ENCODE results near the gene KIF22. TPM values are rescaled to one million over a fixed set of nuclear protein-coding genes. Genes with fewer than 3 reads are reported as not detected.

Gene KIF22
- total and polyA plus RNA-seq, 9 of the 15 experiments (the other 6 are each of a cell fraction or from before 2014, with no cell fraction given), result 8.7 to 232 (median 131) TPM

- TF ChIP-seq IRF2 (CRISPR knock-in tag; IDR thresholded peaks at IDR 0.05), result peak; percentile 82; the same call in 1 of the 2 replicates
- 0 out of 2 replicates have a peak, but pooled peaks have one; percentile 23 for TF ChIP-seq TEAD4 (IDR thresholded peaks at IDR 0.05; ENCODE audit: low read length)
- no peak for TF ChIP-seq TEAD4 (CRISPR knock-in tag; IDR thresholded peaks at IDR 0.05; ENCODE audit: borderline replicate concordance)
- TF ChIP-seq IRF1 (CRISPR knock-in tag; IDR thresholded peaks at IDR 0.05; ENCODE audit: borderline replicate concordance), result 0 out of 2 replicates have a peak, but pooled peaks have one; percentile 80
- TF ChIP-seq REST (IDR thresholded peaks at IDR 0.05; ENCODE audit: borderline replicate concordance), result peak; percentile 52; the same call in 1 of the 2 replicates
- TF ChIP-seq REST (CRISPR knock-in tag; IDR thresholded peaks at IDR 0.05; ENCODE audit: low read depth), result peak; percentile 70; the same call in 1 of the 2 replicates
- 0 out of 2 replicates have a peak, but pooled peaks have one; percentile 15 for TF ChIP-seq ESRRA (IDR thresholded peaks at IDR 0.05; ENCODE audit: borderline replicate concordance, low read depth)
- TF ChIP-seq SAFB (IDR thresholded peaks at IDR 0.05; ENCODE audit: borderline replicate concordance, low read depth, low read length), result peak; percentile 84
- peak; percentile 84; the same call in 1 of the 2 replicates for TF ChIP-seq ZBTB43 (CRISPR knock-in tag; IDR thresholded peaks at IDR 0.05)
- no peak for TF ChIP-seq RBM17 (IDR thresholded peaks at IDR 0.05; ENCODE audit: borderline replicate concordance, low read depth, low read length)
- TF ChIP-seq RCOR1 (IDR thresholded peaks at IDR 0.05; ENCODE audit: borderline replicate concordance in 1 of 2, low read depth in 2 of 2, low read length in 2 of 2), result peak in 1 of 2 experiments; percentile 7; a peak in 1 of 4 replicates
- TF ChIP-seq ZNF24 (IDR thresholded peaks at IDR 0.05), result peak; percentile 43; the same call in 1 of the 2 replicates
- TF ChIP-seq ELF1 (tag; IDR thresholded peaks at IDR 0.05), result peak; percentile 53; the same call in 1 of the 2 replicates
- peak; percentile 48; the same call in 1 of the 2 replicates for TF ChIP-seq POLR2AphosphoS5 (IDR thresholded peaks at IDR 0.05; ENCODE audit: control insufficient read depth, insufficient read depth, low read depth, low read length)
These were observed 17.1 kb downstream of the KIF22 start (continued) for GRCh38 chr16:29807426-29808218.

Measured in K562 (cell line).